Thyroid gland (tissue), 4 donors: ENCODE measurements around the gene OTOG. TPM values are rescaled to one million over a fixed set of nuclear protein-coding genes. Genes with fewer than 3 reads are reported as not detected.

ENCODE experiments used
- DNase-seq, 2 donors: peaks; one replicate each; pipeline ENCODE4 v3.0.0-alpha.2; 2019
- H3K27ac ChIP-seq, 3 donors: fragments of 200-600 bp; sonication (generic); 1 replicate in 2 of 3; 2 replicates in 1 of 3; pipeline ENCODE4 v1.5.1; 2016 to 2019; ENCODE audit warnings: mild to moderate bottlenecking in 1 of 3, moderate library complexity in 1 of 3
- H3K27me3 ChIP-seq: fragments of 200-600 bp; sonication (generic); one replicate; pipeline ENCODE4 v1.5.1; 2019
- H3K36me3 ChIP-seq, 2 donors: fragments of 200-600 bp; sonication (generic); one replicate each; pipeline ENCODE4 v1.5.1; 2016 to 2019
- H3K4me1 ChIP-seq, 2 donors: fragments of 200-600 bp; sonication (generic); one replicate each; pipeline ENCODE4 v1.5.1; 2017 to 2019
- H3K4me3 ChIP-seq, 3 donors: fragments of 200-600 bp; sonication (generic); replicated peaks in 1 of 3; 1 replicate in 2 of 3; 2 replicates in 1 of 3; pipeline ENCODE4 v1.5.1; 2016; ENCODE audit warnings: mild to moderate bottlenecking in 1 of 3
- H3K9me3 ChIP-seq: fragments of 200-600 bp; sonication (generic); one replicate; pipeline ENCODE4 v1.5.1; 2017
- CTCF ChIP-seq, 6 experiments: fragments of 200-600 bp in 3 of 6; fragments of 450-650 bp in 3 of 6; sonication (generic) in 3 of 6; IDR thresholded peaks; one replicate each; pipeline ENCODE4 v1.5.1; 2016 to 2019; ENCODE audit warnings: antibody characterized with exemption in 6 of 6, mild to moderate bottlenecking in 2 of 6, inconsistent platforms in 1 of 6, moderate library complexity in 1 of 6
- POLR2A ChIP-seq, 2 donors: fragments of 450-650 bp; IDR thresholded peaks; one replicate each; pipeline ENCODE4 v1.6.1; 2017; ENCODE audit warnings: antibody characterized with exemption in 2 of 2, mild to moderate bottlenecking in 2 of 2, moderate library complexity in 1 of 2
- WGBS, 2 donors: methylation state at CpG; one replicate each; pipeline ENCODE4 v1.1.5; 2017; 5-methylcytosine and 5-hydroxymethylcytosine counted together
- intact Hi-C: fragments of 100-400 bp; cut with DNase I; formaldehyde crosslinking; loops from one replicate; pipeline ENCODE4 v1.15.1; 2023
- total RNA-seq, 4 donors: library from RNA; depleted of rRNA; stranded (reverse); fragments of >200 nt; gene quantifications; one replicate each; pipeline ENCODE4 v1.2.3, GENCODE V29; 2016

Gene OTOG
- total RNA-seq, 4 donors from 2014 or later, result not detected

GRCh38 chr11:17558916-17559315 lies 11.9 kb downstream of the OTOG start:
- H3K27me3 ChIP-seq, result no peaks in the 10 kb centered on the region
- no peak overlapping the region for H3K27ac ChIP-seq
- no peak for DNase-seq
- H3K9me3 ChIP-seq, result no peaks in the 10 kb centered on the region
- WGBS, 2 donors, result 99% methylated on average over 5 to 9 of the region's 9 CpGs
- intact Hi-C loops, result no loop called here
- TF ChIP-seq POLR2A (IDR thresholded peaks at IDR 0.05), result no peak
- no peak for TF ChIP-seq CTCF (IDR thresholded peaks at IDR 0.05)
- H3K4me3 ChIP-seq, result no peak overlapping the region
- peaks cover 0 to 10% of the 10 kb centered on the region in 2 donors for H3K4me1 ChIP-seq
- no peaks in the 10 kb centered on the region for H3K36me3 ChIP-seq

- H3K36me3 ChIP-seq, result no peaks in the 10 kb centered on the region
- DNase-seq, result no peak
- no peaks in the 10 kb centered on the region for H3K27me3 ChIP-seq
- 90 to 94% methylated on average over 8 to 9 of the region's 9 CpGs for WGBS, 2 donors
- TF ChIP-seq POLR2A (IDR thresholded peaks at IDR 0.05) (no peak), CTCF (IDR thresholded peaks at IDR 0.05) (no peak)
- no peaks in the 10 kb centered on the region for H3K9me3 ChIP-seq
- no peak overlapping the region for H3K27ac ChIP-seq
- no peak overlapping the region for H3K4me3 ChIP-seq
- intact Hi-C loops, result no loop called here
- peaks cover 0 to 10% of the 10 kb centered on the region in 2 donors for H3K4me1 ChIP-seq
Measured at GRCh38 chr11:17559341-17560087, 12.5 kb downstream of the OTOG start.

- intact Hi-C loops, result no loop called here
- 78 to 79% methylated on average over 12 of the region's 12 CpGs for WGBS, 2 donors
- Histone ChIP-seq H3K36me3 (no peaks in the 10 kb centered on the region), H3K27me3 (no peaks in the 10 kb centered on the region), H3K4me1 (peaks cover 0 to 10% of the 10 kb centered on the region in 2 donors), H3K9me3 (no peaks in the 10 kb centered on the region), H3K4me3 (no peak overlapping the region), H3K27ac (no peak overlapping the region)
- no peak for DNase-seq
- TF ChIP-seq POLR2A (IDR thresholded peaks at IDR 0.05), result no peak
- TF ChIP-seq CTCF (IDR thresholded peaks at IDR 0.05), result no peak
Measured at GRCh38 chr11:17560281-17561110, 13.4 kb downstream of the OTOG start.

- no peaks in the 10 kb centered on the region for H3K36me3 ChIP-seq
- intact Hi-C loops, result no loop called here
- no peak overlapping the region for H3K4me3 ChIP-seq
- no peak for TF ChIP-seq CTCF (IDR thresholded peaks at IDR 0.05)
- no peak for TF ChIP-seq POLR2A (IDR thresholded peaks at IDR 0.05)
- H3K4me1 ChIP-seq, result peaks cover 0 to 10% of the 10 kb centered on the region in 2 donors
- 100% methylated on average over 3 of the region's 4 CpGs; no CpG with 5 or more reads in 1 of the 2 donors for WGBS, 2 donors
- no peaks in the 10 kb centered on the region for H3K27me3 ChIP-seq
- no peak overlapping the region for H3K27ac ChIP-seq
- H3K9me3 ChIP-seq, result no peaks in the 10 kb centered on the region
- DNase-seq, result no peak
Measured at GRCh38 chr11:17561111-17561415, 14.0 kb downstream of the OTOG start.

- H3K4me1 ChIP-seq, result peaks cover 0 to 10% of the 10 kb centered on the region in 2 donors
- no peaks in the 10 kb centered on the region for H3K9me3 ChIP-seq
- no peak overlapping the region for H3K4me3 ChIP-seq
- TF ChIP-seq POLR2A (IDR thresholded peaks at IDR 0.05) (no peak), CTCF (IDR thresholded peaks at IDR 0.05) (no peak)
- intact Hi-C loops, result no loop called here
- DNase-seq, result no peak
- no peaks in the 10 kb centered on the region for H3K27me3 ChIP-seq
- WGBS, 2 donors, result 96 to 98% methylated on average over 9 of the region's 9 CpGs
- no peaks in the 10 kb centered on the region for H3K36me3 ChIP-seq
- H3K27ac ChIP-seq, result no peak overlapping the region
Measured at GRCh38 chr11:17561526-17561925, 14.5 kb downstream of the OTOG start.
